Prostate gland (tissue), 2 donors: Measurements from ENCODE around the gene GRB10.

Source experiments
- POLR2A ChIP-seq: fragments of 450-650 bp; IDR thresholded peaks from one replicate; pipeline ENCODE4 v1.6.1; 2016; ENCODE audit warnings: antibody characterized with exemption, mild to moderate bottlenecking
- TF ChIP-seq, protein P1 (sequence below), 4 experiments: fragments of 200-600 bp in 2 of 4; fragments of 450-650 bp in 2 of 4; sonication (generic) in 2 of 4; IDR thresholded peaks; 1 replicate in 3 of 4; 2 replicates in 1 of 4; pipeline ENCODE4 v1.5.1; 2016 to 2019; ENCODE audit warnings: antibody characterized with exemption in 4 of 4, mild to moderate bottlenecking in 2 of 4, moderate library complexity in 2 of 4

- TF ChIP-seq, protein P1, sequence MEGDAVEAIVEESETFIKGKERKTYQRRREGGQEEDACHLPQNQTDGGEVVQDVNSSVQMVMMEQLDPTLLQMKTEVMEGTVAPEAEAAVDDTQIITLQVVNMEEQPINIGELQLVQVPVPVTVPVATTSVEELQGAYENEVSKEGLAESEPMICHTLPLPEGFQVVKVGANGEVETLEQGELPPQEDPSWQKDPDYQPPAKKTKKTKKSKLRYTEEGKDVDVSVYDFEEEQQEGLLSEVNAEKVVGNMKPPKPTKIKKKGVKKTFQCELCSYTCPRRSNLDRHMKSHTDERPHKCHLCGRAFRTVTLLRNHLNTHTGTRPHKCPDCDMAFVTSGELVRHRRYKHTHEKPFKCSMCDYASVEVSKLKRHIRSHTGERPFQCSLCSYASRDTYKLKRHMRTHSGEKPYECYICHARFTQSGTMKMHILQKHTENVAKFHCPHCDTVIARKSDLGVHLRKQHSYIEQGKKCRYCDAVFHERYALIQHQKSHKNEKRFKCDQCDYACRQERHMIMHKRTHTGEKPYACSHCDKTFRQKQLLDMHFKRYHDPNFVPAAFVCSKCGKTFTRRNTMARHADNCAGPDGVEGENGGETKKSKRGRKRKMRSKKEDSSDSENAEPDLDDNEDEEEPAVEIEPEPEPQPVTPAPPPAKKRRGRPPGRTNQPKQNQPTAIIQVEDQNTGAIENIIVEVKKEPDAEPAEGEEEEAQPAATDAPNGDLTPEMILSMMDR (IDR thresholded peaks at IDR 0.05) = no peak
- no peak for TF ChIP-seq POLR2A
Measured at GRCh38 chr7:50653126-50653864, 129.4 kb downstream of the GRB10 start.
